ENCODE results near the gene PLAGL2. TPM values are rescaled to one million over a fixed set of nuclear protein-coding genes. Genes with fewer than 3 reads are reported as not detected.

The PLAGL2 gene
- total and polyA plus RNA-seq, 4 donors, result 1.3 to 7.2 (median 1.6) TPM

DNA sequence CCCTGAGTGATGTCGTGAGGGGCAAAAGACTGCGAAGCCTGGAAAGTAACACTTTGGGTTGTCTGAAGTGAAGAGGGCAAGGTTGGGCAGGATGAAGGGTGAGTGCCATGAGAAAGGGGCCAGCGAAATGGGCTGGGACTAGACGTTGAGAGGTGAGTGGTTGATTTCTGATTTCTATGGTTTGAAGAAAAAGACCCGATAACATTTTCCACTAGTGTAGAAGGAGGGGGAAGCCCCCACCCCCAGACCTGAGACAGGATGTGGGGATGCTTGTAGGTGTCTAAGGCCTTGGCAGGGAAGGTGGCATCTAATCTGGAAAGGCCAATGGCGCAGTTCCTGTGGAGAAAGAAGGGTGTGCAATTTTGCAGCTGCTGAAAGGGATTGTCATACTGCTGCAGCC, 44.6 kb upstream of the PLAGL2 start:
- Histone ChIP-seq H3K9me3 (ENCODE audit: control insufficient read depth in 4 of 4, low read length in 3 of 4) (no peaks in the 10 kb centered on the region), H3K4me3 (ENCODE audit: low read depth in 1 of 3, low read length in 3 of 3) (no peak overlapping the region), H3K27me3 (ENCODE audit: control insufficient read depth in 4 of 4, insufficient read depth in 4 of 4, low read length in 3 of 4) (no peaks in the 10 kb centered on the region), H3K4me1 (ENCODE audit: control insufficient read depth in 4 of 4, insufficient read depth in 4 of 4, low read length in 3 of 4) (no peaks in the 10 kb centered on the region), H3K9ac (ENCODE audit: low read depth in 1 of 2, low read length in 2 of 2) (no peak overlapping the region), H3K36me3 (ENCODE audit: control insufficient read depth in 4 of 4, insufficient read depth in 3 of 4, low read depth in 1 of 4, low read length in 3 of 4) (no peaks in the 10 kb centered on the region), H3K27ac (ENCODE audit: low read depth in 1 of 2, low read length in 2 of 2) (no peak overlapping the region)
- WGBS, result 93% methylated on average over 6 of the region's 6 CpGs
- TF ChIP-seq NR2F2 (IDR thresholded peaks at IDR 0.05), result no peak
- no peak for TF ChIP-seq HNF4G (IDR thresholded peaks at IDR 0.05)
- TF ChIP-seq HNF4A (conservative IDR thresholded peaks at IDR 0.05), result no peak
- TF ChIP-seq FOXA1 (IDR thresholded peaks at IDR 0.05), result no peak
- TF ChIP-seq GABPA (IDR thresholded peaks at IDR 0.05 in 1 of 2, conservative IDR thresholded peaks at IDR 0.05 in 1 of 2), result no peak
- TF ChIP-seq, protein P1, sequence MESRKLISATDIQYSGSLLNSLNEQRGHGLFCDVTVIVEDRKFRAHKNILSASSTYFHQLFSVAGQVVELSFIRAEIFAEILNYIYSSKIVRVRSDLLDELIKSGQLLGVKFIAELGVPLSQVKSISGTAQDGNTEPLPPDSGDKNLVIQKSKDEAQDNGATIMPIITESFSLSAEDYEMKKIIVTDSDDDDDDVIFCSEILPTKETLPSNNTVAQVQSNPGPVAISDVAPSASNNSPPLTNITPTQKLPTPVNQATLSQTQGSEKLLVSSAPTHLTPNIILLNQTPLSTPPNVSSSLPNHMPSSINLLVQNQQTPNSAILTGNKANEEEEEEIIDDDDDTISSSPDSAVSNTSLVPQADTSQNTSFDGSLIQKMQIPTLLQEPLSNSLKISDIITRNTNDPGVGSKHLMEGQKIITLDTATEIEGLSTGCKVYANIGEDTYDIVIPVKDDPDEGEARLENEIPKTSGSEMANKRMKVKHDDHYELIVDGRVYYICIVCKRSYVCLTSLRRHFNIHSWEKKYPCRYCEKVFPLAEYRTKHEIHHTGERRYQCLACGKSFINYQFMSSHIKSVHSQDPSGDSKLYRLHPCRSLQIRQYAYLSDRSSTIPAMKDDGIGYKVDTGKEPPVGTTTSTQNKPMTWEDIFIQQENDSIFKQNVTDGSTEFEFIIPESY (IDR thresholded peaks at IDR 0.05), result no peak
- no peak for TF ChIP-seq FOXA2 (IDR thresholded peaks at IDR 0.05)
- TF ChIP-seq REST (IDR thresholded peaks at IDR 0.05), result no peak
- TF ChIP-seq, protein P2, sequence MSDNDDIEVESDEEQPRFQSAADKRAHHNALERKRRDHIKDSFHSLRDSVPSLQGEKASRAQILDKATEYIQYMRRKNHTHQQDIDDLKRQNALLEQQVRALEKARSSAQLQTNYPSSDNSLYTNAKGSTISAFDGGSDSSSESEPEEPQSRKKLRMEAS (IDR thresholded peaks at IDR 0.05), result no peak
- TF ChIP-seq RAD21 (IDR thresholded peaks at IDR 0.05), result no peak
- TF ChIP-seq, protein P3, sequence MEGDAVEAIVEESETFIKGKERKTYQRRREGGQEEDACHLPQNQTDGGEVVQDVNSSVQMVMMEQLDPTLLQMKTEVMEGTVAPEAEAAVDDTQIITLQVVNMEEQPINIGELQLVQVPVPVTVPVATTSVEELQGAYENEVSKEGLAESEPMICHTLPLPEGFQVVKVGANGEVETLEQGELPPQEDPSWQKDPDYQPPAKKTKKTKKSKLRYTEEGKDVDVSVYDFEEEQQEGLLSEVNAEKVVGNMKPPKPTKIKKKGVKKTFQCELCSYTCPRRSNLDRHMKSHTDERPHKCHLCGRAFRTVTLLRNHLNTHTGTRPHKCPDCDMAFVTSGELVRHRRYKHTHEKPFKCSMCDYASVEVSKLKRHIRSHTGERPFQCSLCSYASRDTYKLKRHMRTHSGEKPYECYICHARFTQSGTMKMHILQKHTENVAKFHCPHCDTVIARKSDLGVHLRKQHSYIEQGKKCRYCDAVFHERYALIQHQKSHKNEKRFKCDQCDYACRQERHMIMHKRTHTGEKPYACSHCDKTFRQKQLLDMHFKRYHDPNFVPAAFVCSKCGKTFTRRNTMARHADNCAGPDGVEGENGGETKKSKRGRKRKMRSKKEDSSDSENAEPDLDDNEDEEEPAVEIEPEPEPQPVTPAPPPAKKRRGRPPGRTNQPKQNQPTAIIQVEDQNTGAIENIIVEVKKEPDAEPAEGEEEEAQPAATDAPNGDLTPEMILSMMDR (IDR thresholded peaks at IDR 0.05; ENCODE audit: low read depth, low read length, missing input control), result no peak
- TF ChIP-seq EGR1 (IDR thresholded peaks at IDR 0.05; ENCODE audit: low read depth in 2 of 2), result no peak
- TF ChIP-seq TAF1 (conservative IDR thresholded peaks at IDR 0.05), result no peak
- no peak for TF ChIP-seq YY1 (IDR thresholded peaks at IDR 0.05)
- TF ChIP-seq RXRA (IDR thresholded peaks at IDR 0.05), result no peak
- TF ChIP-seq JUND (IDR thresholded peaks at IDR 0.05), result no peak
- TF ChIP-seq SP1 (IDR thresholded peaks at IDR 0.05), result no peak
- TF ChIP-seq, protein P4, sequence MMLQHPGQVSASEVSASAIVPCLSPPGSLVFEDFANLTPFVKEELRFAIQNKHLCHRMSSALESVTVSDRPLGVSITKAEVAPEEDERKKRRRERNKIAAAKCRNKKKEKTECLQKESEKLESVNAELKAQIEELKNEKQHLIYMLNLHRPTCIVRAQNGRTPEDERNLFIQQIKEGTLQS (IDR thresholded peaks at IDR 0.05), result no peak
- DNase-seq (ENCODE audit: low spot score), result no peak
